Measurements from ENCODE around the gene BDNF.
A peak's percentile ranks its signal among the peaks of the same experiment; 100 is the strongest.

The BDNF gene

DNA sequence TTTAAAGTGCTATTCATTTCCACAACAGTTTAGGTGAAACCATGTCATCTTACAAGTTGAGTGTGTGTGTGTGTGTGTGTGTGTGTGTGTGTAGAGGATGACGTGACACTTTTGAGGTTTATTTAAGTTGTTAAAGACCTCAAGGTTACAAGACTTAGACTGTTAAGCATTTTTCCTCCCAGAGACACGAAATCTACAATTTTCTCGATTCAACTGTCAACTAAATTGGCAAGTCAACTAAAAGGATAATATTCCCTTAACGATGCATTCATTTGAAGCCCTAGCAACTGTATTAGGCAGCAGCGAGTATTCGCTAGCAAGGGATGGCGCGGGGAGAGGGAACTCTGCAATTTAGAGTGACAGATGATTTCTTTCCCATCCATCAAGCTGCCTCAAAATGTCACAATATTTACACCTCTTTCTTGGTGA is 17.6 kb upstream of the BDNF start:
- H3K27ac ChIP-seq (ENCODE audit: low read length) = no peak overlapping the region
- H3K9me3 ChIP-seq (ENCODE audit: insufficient read depth, low read length) = no peaks in the 10 kb centered on the region
- H3K9ac ChIP-seq (ENCODE audit: low read length) = no peak overlapping the region
- no peak overlapping the region for H3K4me3 ChIP-seq (ENCODE audit: low read length)
- no peak overlapping the region for H2AFZ ChIP-seq (ENCODE audit: low read depth, low read length)
- TF ChIP-seq EZH2phosphoT487 (IDR thresholded peaks at IDR 0.05; ENCODE audit: low read depth) = no peak
- no peaks in the 10 kb centered on the region for H3K36me3 ChIP-seq (replicated peaks; ENCODE audit: low read depth, low read length)
- H3K27me3 ChIP-seq (ENCODE audit: low read depth, low read length) = no peaks in the 10 kb centered on the region
- H3K79me2 ChIP-seq (ENCODE audit: low read length) = no peaks in the 10 kb centered on the region
- no peak overlapping the region for H3K4me2 ChIP-seq (ENCODE audit: low read length)
- no peaks in the 10 kb centered on the region for H4K20me1 ChIP-seq (ENCODE audit: insufficient read depth, low read length)
- H3K4me1 ChIP-seq (ENCODE audit: low read length) = no peaks in the 10 kb centered on the region

DNA sequence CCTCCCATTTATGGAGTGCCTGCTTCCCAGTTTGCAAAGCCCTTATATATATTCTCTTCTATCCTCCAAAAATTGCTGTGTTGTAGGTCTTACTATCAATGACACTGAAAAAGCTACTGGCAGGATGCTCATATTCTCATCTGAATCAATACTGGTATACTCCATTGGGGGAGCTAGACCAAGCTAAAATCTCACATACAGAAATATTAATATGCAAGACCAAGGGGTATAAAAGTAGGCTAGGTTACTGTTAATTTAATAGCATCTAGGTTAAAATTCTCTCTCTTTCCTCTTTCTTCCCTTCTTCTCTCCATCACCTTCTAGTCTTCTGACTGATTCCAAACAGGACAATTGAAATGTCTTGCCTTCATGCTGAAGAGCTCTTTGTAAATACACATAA is 17.1 kb upstream of the BDNF start:
- Histone ChIP-seq H3K27ac (ENCODE audit: low read length) (no peak overlapping the region), H3K9ac (ENCODE audit: low read length) (no peak overlapping the region), H3K9me3 (ENCODE audit: insufficient read depth, low read length) (no peaks in the 10 kb centered on the region), H3K79me2 (ENCODE audit: low read length) (no peaks in the 10 kb centered on the region), H3K4me2 (ENCODE audit: low read length) (no peak overlapping the region), H2AFZ (ENCODE audit: low read depth, low read length) (no peak overlapping the region), H3K4me3 (ENCODE audit: low read length) (no peak overlapping the region), H3K27me3 (ENCODE audit: low read depth, low read length) (no peaks in the 10 kb centered on the region), H3K4me1 (ENCODE audit: low read length) (no peaks in the 10 kb centered on the region), H3K36me3 (replicated peaks; ENCODE audit: low read depth, low read length) (no peaks in the 10 kb centered on the region), H4K20me1 (ENCODE audit: insufficient read depth, low read length) (no peaks in the 10 kb centered on the region)
- TF ChIP-seq EZH2phosphoT487 (IDR thresholded peaks at IDR 0.05; ENCODE audit: low read depth) = no peak
- TF ChIP-seq, protein P1, sequence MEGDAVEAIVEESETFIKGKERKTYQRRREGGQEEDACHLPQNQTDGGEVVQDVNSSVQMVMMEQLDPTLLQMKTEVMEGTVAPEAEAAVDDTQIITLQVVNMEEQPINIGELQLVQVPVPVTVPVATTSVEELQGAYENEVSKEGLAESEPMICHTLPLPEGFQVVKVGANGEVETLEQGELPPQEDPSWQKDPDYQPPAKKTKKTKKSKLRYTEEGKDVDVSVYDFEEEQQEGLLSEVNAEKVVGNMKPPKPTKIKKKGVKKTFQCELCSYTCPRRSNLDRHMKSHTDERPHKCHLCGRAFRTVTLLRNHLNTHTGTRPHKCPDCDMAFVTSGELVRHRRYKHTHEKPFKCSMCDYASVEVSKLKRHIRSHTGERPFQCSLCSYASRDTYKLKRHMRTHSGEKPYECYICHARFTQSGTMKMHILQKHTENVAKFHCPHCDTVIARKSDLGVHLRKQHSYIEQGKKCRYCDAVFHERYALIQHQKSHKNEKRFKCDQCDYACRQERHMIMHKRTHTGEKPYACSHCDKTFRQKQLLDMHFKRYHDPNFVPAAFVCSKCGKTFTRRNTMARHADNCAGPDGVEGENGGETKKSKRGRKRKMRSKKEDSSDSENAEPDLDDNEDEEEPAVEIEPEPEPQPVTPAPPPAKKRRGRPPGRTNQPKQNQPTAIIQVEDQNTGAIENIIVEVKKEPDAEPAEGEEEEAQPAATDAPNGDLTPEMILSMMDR (IDR thresholded peaks at IDR 0.05; ENCODE audit: low read depth, low read length) = peak; percentile 15; the same call in 1 of the 2 replicates

DNA sequence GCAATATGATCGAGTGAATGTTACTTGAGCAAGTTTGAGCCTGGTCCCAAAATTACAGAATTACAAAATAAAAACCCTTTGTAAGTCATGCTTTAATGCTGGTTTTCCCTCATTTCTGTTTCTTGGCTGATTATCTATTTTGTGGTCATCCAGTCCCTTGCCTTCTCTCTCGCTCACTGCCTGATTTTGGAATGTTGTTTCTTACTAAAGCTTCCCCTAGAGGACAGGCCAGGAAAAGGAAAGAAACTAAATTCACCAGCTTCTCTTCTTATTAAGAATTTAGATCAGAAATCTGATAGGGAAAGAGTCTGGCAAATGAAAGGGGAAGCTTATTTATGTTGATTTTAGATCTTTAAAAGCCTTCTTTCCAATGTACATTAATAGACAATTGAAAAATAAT is 16.6 kb upstream of the BDNF start:
- H3K27ac ChIP-seq (ENCODE audit: low read length) = no peak overlapping the region
- no peak overlapping the region for H3K4me2 ChIP-seq (ENCODE audit: low read length)
- no peak overlapping the region for H3K4me3 ChIP-seq (ENCODE audit: low read length)
- TF ChIP-seq EZH2phosphoT487 (IDR thresholded peaks at IDR 0.05; ENCODE audit: low read depth) = no peak
- TF ChIP-seq, protein P1 (IDR thresholded peaks at IDR 0.05; ENCODE audit: low read depth, low read length) = no peak
- H3K4me1 ChIP-seq (ENCODE audit: low read length) = no peaks in the 10 kb centered on the region
- no peaks in the 10 kb centered on the region for H3K27me3 ChIP-seq (ENCODE audit: low read depth, low read length)
- no peaks in the 10 kb centered on the region for H3K9me3 ChIP-seq (ENCODE audit: insufficient read depth, low read length)
- H3K36me3 ChIP-seq (replicated peaks; ENCODE audit: low read depth, low read length) = no peaks in the 10 kb centered on the region
- no peak overlapping the region for H2AFZ ChIP-seq (ENCODE audit: low read depth, low read length)
- H3K79me2 ChIP-seq (ENCODE audit: low read length) = no peaks in the 10 kb centered on the region
- H4K20me1 ChIP-seq (ENCODE audit: insufficient read depth, low read length) = no peaks in the 10 kb centered on the region
- no peak overlapping the region for H3K9ac ChIP-seq (ENCODE audit: low read length)

DNA sequence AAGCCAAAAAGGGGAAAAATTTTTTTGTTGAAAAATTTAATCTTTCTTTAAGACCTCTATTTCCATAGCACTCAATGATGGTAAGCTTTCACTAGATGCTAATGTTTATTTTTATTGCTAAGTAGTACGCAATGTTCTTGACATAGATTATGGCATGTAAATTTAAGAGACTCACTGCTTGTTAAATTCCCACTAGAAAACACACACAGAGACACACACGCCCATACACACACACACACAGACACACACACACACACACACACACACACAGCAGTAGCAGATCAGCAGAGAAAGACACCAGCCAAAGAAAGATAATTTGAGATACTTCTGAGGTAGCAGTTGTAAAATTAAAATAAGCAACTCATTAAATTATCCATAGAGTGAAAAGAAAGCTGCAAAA is 16.0 kb upstream of the BDNF start:
- TF ChIP-seq, protein P1 (IDR thresholded peaks at IDR 0.05; ENCODE audit: low read depth, low read length) = no peak
- TF ChIP-seq EZH2phosphoT487 (IDR thresholded peaks at IDR 0.05; ENCODE audit: low read depth) = no peak
- no peaks in the 10 kb centered on the region for H3K27me3 ChIP-seq (ENCODE audit: low read depth, low read length)
- no peak overlapping the region for H3K4me2 ChIP-seq (ENCODE audit: low read length)
- H3K27ac ChIP-seq (ENCODE audit: low read length) = no peak overlapping the region
- no peak overlapping the region for H2AFZ ChIP-seq (ENCODE audit: low read depth, low read length)
- H3K79me2 ChIP-seq (ENCODE audit: low read length) = no peaks in the 10 kb centered on the region
- no peak overlapping the region for H3K9ac ChIP-seq (ENCODE audit: low read length)
- H3K4me3 ChIP-seq (ENCODE audit: low read length) = no peak overlapping the region
- H3K9me3 ChIP-seq (ENCODE audit: insufficient read depth, low read length) = no peaks in the 10 kb centered on the region
- no peaks in the 10 kb centered on the region for H3K36me3 ChIP-seq (replicated peaks; ENCODE audit: low read depth, low read length)
- no peaks in the 10 kb centered on the region for H4K20me1 ChIP-seq (ENCODE audit: insufficient read depth, low read length)
- H3K4me1 ChIP-seq (ENCODE audit: low read length) = no peaks in the 10 kb centered on the region

DNA sequence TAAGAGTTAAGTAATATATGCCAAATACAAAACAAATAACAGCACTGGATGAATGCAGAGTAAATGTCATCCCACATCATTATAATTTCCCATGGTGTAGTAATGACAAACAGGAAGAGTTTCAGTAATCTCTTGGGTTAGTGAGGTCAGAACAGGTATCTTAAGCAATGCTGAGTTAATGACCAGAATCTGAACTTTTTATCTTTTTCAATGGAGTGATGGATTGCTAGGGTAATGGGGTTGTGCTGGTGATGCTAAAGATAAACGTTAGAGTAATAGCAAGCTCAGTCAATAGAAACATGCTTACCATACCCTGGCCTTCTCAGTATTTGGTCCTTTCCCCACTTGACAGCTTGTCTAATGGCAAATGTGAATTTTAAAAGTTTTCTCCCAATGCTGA is 11.5 kb upstream of the BDNF start:
- no peak for TF ChIP-seq EZH2phosphoT487 (IDR thresholded peaks at IDR 0.05; ENCODE audit: low read depth)
- TF ChIP-seq, protein P1 (IDR thresholded peaks at IDR 0.05; ENCODE audit: low read depth, low read length) = no peak
- H2AFZ ChIP-seq (ENCODE audit: low read depth, low read length) = no peak overlapping the region

More for the DNA sequence above, 11.5 kb upstream of the BDNF start:
- no peaks in the 10 kb centered on the region for H3K9me3 ChIP-seq (ENCODE audit: insufficient read depth, low read length)
- H3K4me1 ChIP-seq (ENCODE audit: low read length) = no peaks in the 10 kb centered on the region
- no peak overlapping the region for H3K4me3 ChIP-seq (ENCODE audit: low read length)
- no peaks in the 10 kb centered on the region; the same call in 1 of the 2 replicates for H3K27me3 ChIP-seq (ENCODE audit: low read depth, low read length)
- no peaks in the 10 kb centered on the region for H3K79me2 ChIP-seq (ENCODE audit: low read length)
- H4K20me1 ChIP-seq (ENCODE audit: insufficient read depth, low read length) = no peaks in the 10 kb centered on the region
- no peak overlapping the region for H3K27ac ChIP-seq (ENCODE audit: low read length)
- H3K9ac ChIP-seq (ENCODE audit: low read length) = no peak overlapping the region
- no peak overlapping the region for H3K4me2 ChIP-seq (ENCODE audit: low read length)
- H3K36me3 ChIP-seq (replicated peaks; ENCODE audit: low read depth, low read length) = no peaks in the 10 kb centered on the region
